ENCODE data around the gene SNX14. TPM values are rescaled to one million over a fixed set of nuclear protein-coding genes. Genes with fewer than 3 reads are reported as not detected.

The SNX14 gene
- polyA plus RNA-seq, 1 of the 3 experiments (the other 2 are of a cell fraction) = 40.4 TPM

GRCh38 chr6:85642774-85643536, 49.3 kb upstream of the SNX14 start, which contains the start of gene SYNCRIP (continued):
- TF ChIP-seq CTCF (IDR thresholded peaks at IDR 0.05) = no peak
- TF ChIP-seq NRF1 (IDR thresholded peaks at IDR 0.05; ENCODE audit: low read depth, low read length) = peak; percentile 17; the same call in 1 of the 2 replicates
- TF ChIP-seq MEF2A (IDR thresholded peaks at IDR 0.05; ENCODE audit: borderline replicate concordance, low read depth) = no peak
- TF ChIP-seq GABPA (IDR thresholded peaks at IDR 0.05; ENCODE audit: low read depth) = peak; percentile 70
- TF ChIP-seq FOXM1 (IDR thresholded peaks at IDR 0.05; ENCODE audit: low read depth) = no peak
- TF ChIP-seq POLR2AphosphoS5 (IDR thresholded peaks at IDR 0.05; ENCODE audit: low read depth, low read length) = peak; percentile 71; the same call in 1 of the 2 replicates
- no peak; the same call in 1 of the 2 replicates for TF ChIP-seq PBX3 (IDR thresholded peaks at IDR 0.05)
- peak; percentile 58; the same call in 1 of the 2 replicates for TF ChIP-seq REST (IDR thresholded peaks at IDR 0.05; ENCODE audit: low read depth, low read length)
- peak; percentile 87 for TF ChIP-seq TAF1 (IDR thresholded peaks at IDR 0.05; ENCODE audit: borderline replicate concordance, low read depth, low read length)
- no peak; the same call in 1 of the 2 replicates for TF ChIP-seq ZBTB33 (IDR thresholded peaks at IDR 0.05; ENCODE audit: borderline replicate concordance, low read depth)
- peak; percentile 57; the same call in 1 of the 2 replicates for TF ChIP-seq MXI1 (IDR thresholded peaks at IDR 0.05; ENCODE audit: low read depth, low read length)
- TF ChIP-seq RAD21 (IDR thresholded peaks at IDR 0.05; ENCODE audit: low read length) = no peak
- no peak for TF ChIP-seq SMC3 (IDR thresholded peaks at IDR 0.05; ENCODE audit: low read depth, low read length)
- TF ChIP-seq, protein P1, sequence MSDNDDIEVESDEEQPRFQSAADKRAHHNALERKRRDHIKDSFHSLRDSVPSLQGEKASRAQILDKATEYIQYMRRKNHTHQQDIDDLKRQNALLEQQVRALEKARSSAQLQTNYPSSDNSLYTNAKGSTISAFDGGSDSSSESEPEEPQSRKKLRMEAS (IDR thresholded peaks at IDR 0.05; ENCODE audit: low read depth) = peak; percentile 71; the same call in 1 of the 2 replicates
- no peak for TF ChIP-seq USF2 (IDR thresholded peaks at IDR 0.05; ENCODE audit: borderline replicate concordance, low read depth, low read length)
- no peak for TF ChIP-seq USF1 (IDR thresholded peaks at IDR 0.05; ENCODE audit: borderline replicate concordance, low read depth)
- TF ChIP-seq EP300 (IDR thresholded peaks at IDR 0.05; ENCODE audit: borderline replicate concordance in 1 of 2, low read depth in 1 of 2, low read length in 1 of 2) = 0 out of 4 replicates have a peak, but pooled peaks of 1 of the 2 experiments have one; percentile 3

Measured in SK-N-SH (cell line).